B cell (primary cell): ENCODE results near the gene ADCY2. TPM values are rescaled to one million over a fixed set of nuclear protein-coding genes. Genes with fewer than 3 reads are reported as not detected.

Experiments used
- ATAC-seq: fragments of 200-7000 bp; cut with Tn5 transposase; one replicate; pipeline ENCODE4 v1.10.0; 2021; ENCODE audit warnings: low read depth, mild to moderate bottlenecking, moderate number of reproducible peaks, moderate library complexity
- CTCF ChIA-PET: fragments of 350-600 bp; sonication (Branson Sonifier 250); formaldehyde crosslinking; loops from one replicate; lab custom pipeline; 2021; ENCODE audit warnings: antibody characterized with exemption, inconsistent platforms; lab: Charles Lee
- POLR2A ChIA-PET: fragments of 350-600 bp; sonication (Branson Sonifier 250); formaldehyde crosslinking; loops from one replicate; lab custom pipeline; 2021; ENCODE audit warnings: antibody characterized with exemption; lab: Charles Lee
- DNase-seq: peaks from one replicate; pipeline ENCODE4 v3.0.0; 2013
- H2AFZ ChIP-seq: 2 replicates; pipeline ENCODE4 v1.6.1; 2012; ENCODE audit warnings: mild to moderate bottlenecking, low read depth, low read length; ENCODE audit not compliant: insufficient read depth, poor library complexity, severe bottlenecking
- H3K27ac ChIP-seq, 2 donors: 1 replicate in 1 of 2; 2 replicates in 1 of 2; pipeline ENCODE4 v1.5.1; 2012 to 2013; ENCODE audit warnings: low read length in 2 of 2, mild to moderate bottlenecking in 2 of 2, moderate library complexity in 1 of 2
- H3K27me3 ChIP-seq, 4 experiments: fragments of 200-600 bp in 1 of 4; sonication (generic) in 1 of 4; replicated peaks in 1 of 4; 1 replicate in 2 of 4; 2 replicates in 2 of 4; pipeline versions ENCODE4 v1.6.1 to v1.7.0; 2013 to 2016; ENCODE audit warnings: low read length in 3 of 4, mild to moderate bottlenecking in 2 of 4, mixed read lengths in 1 of 4, moderate library complexity in 1 of 4; ENCODE audit not compliant: insufficient read depth in 4 of 4, control insufficient read depth in 3 of 4; ENCODE audit errors: control extremely low read depth in 1 of 4
- H3K36me3 ChIP-seq, 2 experiments: replicated peaks in 1 of 2; 1 replicate in 1 of 2; 2 replicates in 1 of 2; pipeline versions ENCODE4 v1.6.1 to v1.7.1; 2013; ENCODE audit warnings: low read length in 1 of 2; ENCODE audit not compliant: insufficient read depth in 2 of 2, control insufficient read depth in 1 of 2; ENCODE audit errors: control extremely low read depth in 1 of 2, extremely low read depth in 1 of 2
- H3K4me1 ChIP-seq, 2 donors: fragments of 200-600 bp in 1 of 2; sonication (generic) in 1 of 2; 1 replicate in 1 of 2; 2 replicates in 1 of 2; pipeline versions ENCODE4 v1.5.1 to v1.6.1; 2013 to 2017; ENCODE audit warnings: low read length in 2 of 2; ENCODE audit not compliant: control insufficient read depth in 2 of 2, insufficient read depth in 2 of 2
- H3K4me2 ChIP-seq: replicated peaks from 2 replicates; pipeline ENCODE3; 2012; ENCODE audit warnings: mild to moderate bottlenecking, low read depth, low read length; ENCODE audit not compliant: poor library complexity, severe bottlenecking
- H3K4me3 ChIP-seq, 5 experiments: fragments of 200-600 bp in 1 of 5; sonication (generic) in 1 of 5; 1 replicate in 3 of 5; 2 replicates in 2 of 5; pipeline versions ENCODE4 v1.5.1 to v1.7.0; 2011 to 2016; ENCODE audit warnings: low read length in 4 of 5, mild to moderate bottlenecking in 4 of 5, low read depth in 2 of 5, control low read depth in 1 of 5, moderate library complexity in 1 of 5; ENCODE audit not compliant: insufficient read depth in 1 of 5; ENCODE audit errors: control extremely low read depth in 1 of 5, extremely low read depth in 1 of 5
- H3K79me2 ChIP-seq: fragments of 200-600 bp; sonication (generic); one replicate; pipeline ENCODE4 v1.6.0; 2016; ENCODE audit warnings: low read length; ENCODE audit not compliant: control insufficient read depth, insufficient read depth
- H3K9ac ChIP-seq: fragments of 200-600 bp; sonication (generic); 2 replicates; pipeline ENCODE4 v1.6.1; 2017; ENCODE audit warnings: mild to moderate bottlenecking, low read length, moderate library complexity
- H3K9me3 ChIP-seq, 3 donors: one replicate each; pipeline versions ENCODE4 v1.6.1 to v1.7.1; 2013; ENCODE audit warnings: low read length in 2 of 3; ENCODE audit not compliant: control insufficient read depth in 2 of 3, insufficient read depth in 1 of 3; ENCODE audit errors: control extremely low read depth in 1 of 3
- H4K20me1 ChIP-seq: 2 replicates; pipeline ENCODE4 v1.6.0; 2012; ENCODE audit warnings: mild to moderate bottlenecking, low read length; ENCODE audit not compliant: insufficient read depth, control insufficient read depth, poor library complexity, severe bottlenecking
- H3K27ac Mint-ChIP-seq: one replicate; pipeline ENCODE4 v1.8.0; 2021; ENCODE audit warnings: mixed read lengths
- H3K27me3 Mint-ChIP-seq: one replicate; pipeline ENCODE4 v1.8.0; 2021; ENCODE audit warnings: mixed read lengths
- H3K4me1 Mint-ChIP-seq: one replicate; pipeline ENCODE4 v1.8.0; 2021; ENCODE audit warnings: mixed read lengths
- H3K4me3 Mint-ChIP-seq: one replicate; pipeline ENCODE4 v1.8.0; 2021; ENCODE audit warnings: mixed read lengths
- H3K9me3 Mint-ChIP-seq: one replicate; pipeline ENCODE4 v1.8.0; 2022; ENCODE audit warnings: mixed read lengths; ENCODE audit not compliant: insufficient read depth
- EZH2 ChIP-seq: IDR thresholded peaks from 2 replicates; pipeline ENCODE4 v1.6.1; 2012; ENCODE audit warnings: borderline replicate concordance, low read depth, mild to moderate bottlenecking, moderate library complexity, low read length; ENCODE audit not compliant: insufficient read depth, poor library complexity, severe bottlenecking
- WGBS: methylation state at CpG from one replicate; pipeline ENCODE4 v1.1.5; 2013; ENCODE audit warnings: missing lambda C conversion rate; ENCODE audit not compliant: insufficient coverage; 5-methylcytosine and 5-hydroxymethylcytosine counted together
- intact Hi-C: fragments of 100-400 bp; cut with micrococcal nuclease; formaldehyde crosslinking; loops from one replicate; pipeline ENCODE4 v1.10.0; 2022
- polyA plus RNA-seq: library from polyadenylated mRNA; depleted of rRNA; stranded (reverse); fragments of >200 nt; gene quantifications from 2 replicates; pipeline ENCODE4 v1.2.3, GENCODE V29; 2012
- total RNA-seq, 2 donors: library from RNA; stranded (reverse); fragments of 120-200 nt in 1 of 2; gene quantifications; 1 replicate in 1 of 2; 2 replicates in 1 of 2; pipeline versions ENCODE4 v1.2.3 to v1.2.4, GENCODE V29; 2013 to 2022
- TF ChIP-seq, protein P1 (sequence below): fragments of 200-600 bp; IDR thresholded peaks from one replicate; pipeline ENCODE4 v1.8.0; 2022; ENCODE audit warnings: antibody characterized with exemption, mild to moderate bottlenecking

Gene ADCY2
- total and polyA plus RNA-seq, 2 donors (not counting 1 experiment from before 2014, with no cell fraction given), result not detected

DNA sequence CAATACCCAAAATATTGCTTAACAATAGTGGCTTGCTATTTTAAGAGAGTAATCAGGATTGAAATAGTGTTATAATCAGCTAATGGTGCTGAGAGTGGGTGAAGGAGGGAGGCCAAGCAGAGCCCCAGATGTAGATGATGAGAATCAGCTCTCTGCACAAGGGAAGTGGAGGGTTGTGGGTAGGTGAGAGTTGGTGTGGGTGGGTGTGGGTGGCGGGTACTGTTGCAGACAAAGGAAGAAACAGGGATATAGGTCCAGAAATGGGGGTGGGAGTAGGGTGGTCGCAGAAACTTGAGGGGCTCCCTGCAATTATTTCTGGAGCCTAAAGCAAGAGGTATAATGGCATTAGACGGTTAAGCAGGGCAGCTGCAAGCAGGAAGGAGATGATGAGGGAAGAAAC lies 7.4 kb upstream of the ADCY2 start:
- Mint-ChIP-seq H3K27ac (no peak overlapping the region), H3K9me3 (no peaks in the 10 kb centered on the region), H3K4me1 (no peaks in the 10 kb centered on the region), H3K4me3 (no peak overlapping the region), H3K27me3 (peaks cover 11% of the 10 kb centered on the region)
- ChIA-PET CTCF (no interaction called here), POLR2A (no interaction called here)
- H3K4me3 ChIP-seq, result no peak overlapping the region
- H4K20me1 ChIP-seq, result no peaks in the 10 kb centered on the region
- H3K9me3 ChIP-seq, result no peaks in the 10 kb centered on the region
- 85% methylated on average over 3 of the region's 3 CpGs for WGBS
- H3K9ac ChIP-seq, result no peak overlapping the region
- H3K27ac ChIP-seq, result no peak overlapping the region
- ATAC-seq, result no peak
- intact Hi-C loops, result no loop called here
- H3K27me3 ChIP-seq, result peaks cover 0 to 2% (median 0%) of the 10 kb centered on the region in 4 experiments
- H3K4me2 ChIP-seq, result no peak overlapping the region
- H3K36me3 ChIP-seq, result no peaks in the 10 kb centered on the region
- H3K4me1 ChIP-seq, result no peaks in the 10 kb centered on the region
- no peak overlapping the region for H2AFZ ChIP-seq
- no peaks in the 10 kb centered on the region for H3K79me2 ChIP-seq
- DNase-seq, result no peak
- TF ChIP-seq, protein P1, sequence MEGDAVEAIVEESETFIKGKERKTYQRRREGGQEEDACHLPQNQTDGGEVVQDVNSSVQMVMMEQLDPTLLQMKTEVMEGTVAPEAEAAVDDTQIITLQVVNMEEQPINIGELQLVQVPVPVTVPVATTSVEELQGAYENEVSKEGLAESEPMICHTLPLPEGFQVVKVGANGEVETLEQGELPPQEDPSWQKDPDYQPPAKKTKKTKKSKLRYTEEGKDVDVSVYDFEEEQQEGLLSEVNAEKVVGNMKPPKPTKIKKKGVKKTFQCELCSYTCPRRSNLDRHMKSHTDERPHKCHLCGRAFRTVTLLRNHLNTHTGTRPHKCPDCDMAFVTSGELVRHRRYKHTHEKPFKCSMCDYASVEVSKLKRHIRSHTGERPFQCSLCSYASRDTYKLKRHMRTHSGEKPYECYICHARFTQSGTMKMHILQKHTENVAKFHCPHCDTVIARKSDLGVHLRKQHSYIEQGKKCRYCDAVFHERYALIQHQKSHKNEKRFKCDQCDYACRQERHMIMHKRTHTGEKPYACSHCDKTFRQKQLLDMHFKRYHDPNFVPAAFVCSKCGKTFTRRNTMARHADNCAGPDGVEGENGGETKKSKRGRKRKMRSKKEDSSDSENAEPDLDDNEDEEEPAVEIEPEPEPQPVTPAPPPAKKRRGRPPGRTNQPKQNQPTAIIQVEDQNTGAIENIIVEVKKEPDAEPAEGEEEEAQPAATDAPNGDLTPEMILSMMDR, result no peak
- TF ChIP-seq EZH2, result no peak

DNA sequence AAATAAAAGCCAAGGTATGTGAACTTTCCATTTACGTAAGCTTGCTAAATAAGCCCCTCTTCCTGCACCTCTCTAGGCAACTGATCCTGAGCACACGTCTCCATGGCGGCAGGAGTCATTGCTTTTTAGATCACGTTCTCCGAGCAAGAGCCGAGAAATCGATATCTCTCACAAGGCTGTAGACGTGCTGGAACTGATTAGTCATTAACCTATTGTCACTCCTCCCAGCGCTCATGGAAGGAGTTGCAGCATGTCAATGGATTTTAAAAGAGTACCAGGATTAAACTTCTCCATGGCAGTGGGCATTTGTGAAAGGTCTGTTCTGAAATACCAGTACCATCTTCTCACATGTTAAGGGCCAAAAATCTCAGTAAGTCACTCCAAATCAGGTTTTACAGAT lies 4.7 kb upstream of the ADCY2 start:
- no peak overlapping the region for H3K9ac ChIP-seq
- DNase-seq, result no peak
- H3K27ac ChIP-seq, result no peak overlapping the region
- no peaks in the 10 kb centered on the region for H3K36me3 ChIP-seq
- no peak overlapping the region for H3K4me2 ChIP-seq
- Mint-ChIP-seq H3K9me3 (no peaks in the 10 kb centered on the region), H3K4me3 (no peak overlapping the region), H3K4me1 (no peaks in the 10 kb centered on the region), H3K27ac (no peak overlapping the region), H3K27me3 (peaks cover 21% of the 10 kb centered on the region)
- 92% methylated on average over 7 of the region's 9 CpGs for WGBS
- peaks cover 0 to 15% (median 0%) of the 10 kb centered on the region in 3 donors for H3K9me3 ChIP-seq
- no peak overlapping the region for H3K4me3 ChIP-seq
- H3K27me3 ChIP-seq, result peaks cover 0 to 15% (median 4%) of the 10 kb centered on the region in 4 experiments
- no peak for ATAC-seq
- intact Hi-C loops, result no loop called here
- no peaks in the 10 kb centered on the region for H3K79me2 ChIP-seq
- H3K4me1 ChIP-seq, result no peaks in the 10 kb centered on the region
- CTCF ChIA-PET, result no interaction called here
- no peaks in the 10 kb centered on the region for H4K20me1 ChIP-seq
- POLR2A ChIA-PET, result no interaction called here
- no peak overlapping the region for H2AFZ ChIP-seq
- no peak for TF ChIP-seq EZH2
- TF ChIP-seq, protein P1, result no peak
